HepG2 (cell line): ENCODE results near the gene OR7G2. TPM values are rescaled to one million over a fixed set of nuclear protein-coding genes. Genes with fewer than 3 reads are reported as not detected.
A peak's percentile ranks its signal among the peaks of the same experiment; 100 is the strongest.

Experiments
- AGO1 ChIP-seq: fragments of 200-400 bp; formaldehyde crosslinking; IDR thresholded peaks from 2 replicates; pipeline ENCODE4 v1.6.1; 2017; ENCODE audit warnings: mild to moderate bottlenecking, low read depth, low read length, moderate library complexity; ENCODE audit not compliant: poor library complexity, severe bottlenecking
- ELK4 ChIP-seq: sonication (generic); formaldehyde crosslinking; IDR thresholded peaks from 2 replicates; pipeline ENCODE4 v1.9.0; 2021; ENCODE audit warnings: missing genetic modification reagents, borderline replicate concordance
- KDM3A ChIP-seq: IDR thresholded peaks from 2 replicates; pipeline ENCODE4 v1.6.1; 2018; ENCODE audit warnings: low read depth, missing compliant biosample characterization
- KDM4B ChIP-seq: sonication (generic); formaldehyde crosslinking; IDR thresholded peaks from 2 replicates; pipeline ENCODE4 v1.4.0; 2020; ENCODE audit warnings: missing genetic modification reagents
- KLF16 ChIP-seq, 2 experiments: sonication (generic) in 1 of 2; formaldehyde crosslinking in 1 of 2; IDR thresholded peaks; 2 replicates each; pipeline versions ENCODE4 v1.6.1 to v1.8.0; 2016 to 2023; ENCODE audit warnings: missing genetic modification reagents in 2 of 2, missing compliant biosample characterization in 1 of 2
- KLF9 ChIP-seq: IDR thresholded peaks from 2 replicates; pipeline ENCODE4 v1.6.1; 2016; ENCODE audit warnings: low read depth
- MXD3 ChIP-seq: IDR thresholded peaks from 2 replicates; pipeline ENCODE4 v1.6.1; 2016; ENCODE audit warnings: mild to moderate bottlenecking, missing biosample characterization, missing genetic modification reagents
- PHB2 ChIP-seq: fragments of 450-650 bp; IDR thresholded peaks from 2 replicates; pipeline ENCODE4 v1.6.1; 2018; ENCODE audit not compliant: partially characterized antibody
- POLR2AphosphoS2 ChIP-seq: IDR thresholded peaks from 2 replicates; pipeline ENCODE4 v1.6.1; 2011; ENCODE audit warnings: low read depth, low read length, improper control_type of control experiment
- PRDM15 ChIP-seq: sonication (generic); formaldehyde crosslinking; IDR thresholded peaks from 2 replicates; pipeline ENCODE4 v1.4.0; 2020; ENCODE audit warnings: missing genetic modification reagents
- RARG ChIP-seq: sonication (generic); formaldehyde crosslinking; IDR thresholded peaks from 2 replicates; pipeline ENCODE4 v1.4.0; 2020; ENCODE audit warnings: low read depth, mild to moderate bottlenecking, missing genetic modification reagents
- SOX6 ChIP-seq, 2 experiments: fragments of 450-650 bp in 1 of 2; sonication (generic) in 1 of 2; formaldehyde crosslinking in 1 of 2; IDR thresholded peaks; 2 replicates each; pipeline versions ENCODE4 v1.4.0 to v1.6.1; 2017 to 2020; ENCODE audit warnings: antibody characterized with exemption in 1 of 2, mild to moderate bottlenecking in 1 of 2, missing genetic modification reagents in 1 of 2
- TEF ChIP-seq: sonication (generic); formaldehyde crosslinking; IDR thresholded peaks from 2 replicates; pipeline ENCODE4 v1.5.0; 2020; ENCODE audit warnings: missing genetic modification reagents
- ZNF18 ChIP-seq: sonication (generic); formaldehyde crosslinking; IDR thresholded peaks from 2 replicates; pipeline ENCODE4 v1.8.0; 2022; ENCODE audit warnings: mild to moderate bottlenecking, missing genetic modification reagents; ENCODE audit not compliant: insufficient replicate concordance
- ZNF20 ChIP-seq: sonication (generic); formaldehyde crosslinking; IDR thresholded peaks from 2 replicates; pipeline ENCODE4 v1.4.0; 2020; ENCODE audit warnings: mild to moderate bottlenecking, moderate library complexity, missing genetic modification reagents
- ZNF263 ChIP-seq: sonication (generic); formaldehyde crosslinking; IDR thresholded peaks from 2 replicates; pipeline ENCODE4 v1.4.0; 2020; ENCODE audit warnings: missing genetic modification reagents
- ZNF329 ChIP-seq: sonication (generic); formaldehyde crosslinking; IDR thresholded peaks from 2 replicates; pipeline ENCODE4 v1.9.0; 2021; ENCODE audit warnings: low read depth, mild to moderate bottlenecking, missing genetic modification reagents
- ZNF333 ChIP-seq: sonication (generic); formaldehyde crosslinking; IDR thresholded peaks from 2 replicates; pipeline ENCODE4 v1.4.0; 2020; ENCODE audit warnings: mild to moderate bottlenecking, missing genetic modification reagents, borderline replicate concordance
- ZUFSP ChIP-seq: sonication (generic); formaldehyde crosslinking; IDR thresholded peaks from 2 replicates; pipeline ENCODE4 v1.9.0; 2021; ENCODE audit warnings: missing genetic modification reagents, mild to moderate bottlenecking, borderline replicate concordance
- polyA plus RNA-seq, 8 experiments: library from polyadenylated mRNA; depleted of rRNA in 3 of 8; stranded (reverse) in 7 of 8; unstranded in 1 of 8; fragments of >200 nt; fragmentation: Illumina TruSeq in 4 of 8; extraction: Trizol in 4 of 8; gene quantifications; 2 replicates each; pipeline versions ENCODE4 v1.2.1 to v1.2.3, GENCODE V29; 2011 to 2016; ENCODE audit warnings: low read depth in 4 of 8, missing spikeins in 1 of 8, mixed read lengths in 1 of 8; ENCODE audit not compliant: insufficient read depth in 1 of 8
- total RNA-seq, 5 experiments: library from RNA; depleted of rRNA; stranded (reverse); fragments of >200 nt; fragmentation: Illumina TruSeq; extraction: Trizol; gene quantifications; 2 replicates each; pipeline ENCODE4 v1.2.3, GENCODE V29; 2016; ENCODE audit warnings: low read depth in 1 of 5

The OR7G2 gene
- total and polyA plus RNA-seq, 2 of the 13 experiments (the other 11 are each of a cell fraction or from before 2014, with no cell fraction given) = not detected

GRCh38 chr19:9075064-9075949, 32.0 kb downstream of the OR7G2 start (continued):
- TF ChIP-seq ZNF18 (CRISPR knock-in tag) = peak; percentile 81
- TF ChIP-seq KLF16 (CRISPR knock-in tag; IDR thresholded peaks at IDR 0.05) = no peak
- no peak for TF ChIP-seq KDM3A (CRISPR knock-in tag)
- TF ChIP-seq ZNF333 (CRISPR knock-in tag) = no peak
- TF ChIP-seq KLF9 (CRISPR knock-in tag) = no peak
- TF ChIP-seq AGO1 = no peak
- no peak for TF ChIP-seq ZNF329
- TF ChIP-seq MXD3 (CRISPR knock-in tag) = no peak
- no peak for TF ChIP-seq PHB2
- no peak for TF ChIP-seq TEF (CRISPR knock-in tag)
- TF ChIP-seq POLR2AphosphoS2 = no peak
- TF ChIP-seq SOX6 (IDR thresholded peaks at IDR 0.05) = no peak
- TF ChIP-seq SOX6 (CRISPR knock-in tag; IDR thresholded peaks at IDR 0.05) = peak; percentile 21; the same call in 1 of the 2 replicates
- TF ChIP-seq PRDM15 = no peak
- TF ChIP-seq ZNF20 (CRISPR knock-in tag) = no peak
- TF ChIP-seq ELK4 (CRISPR knock-in tag) = no peak
- no peak for TF ChIP-seq RARG (CRISPR knock-in tag)
- no peak for TF ChIP-seq KDM4B (CRISPR knock-in tag)
- TF ChIP-seq ZNF263 (CRISPR knock-in tag) = no peak
- TF ChIP-seq ZUFSP (CRISPR knock-in tag) = no peak
